ENCODE measurements around the gene IER3.
"Not testable (repeated sequence)": the region's sequence is repeated elsewhere in the genome, so short reads cannot be mapped to it uniquely, and the experiment has no call there.

- not testable (repeated sequence) for TF ChIP-seq POLR2A (IDR thresholded peaks at IDR 0.05; ENCODE audit: low read length); GATA1 (IDR thresholded peaks at IDR 0.05; ENCODE audit: low read depth, low read length)
These were observed 22.4 kb downstream of the IER3 start for GRCh38 chr6:30722025-30722279.

Data from erythroblast (primary cell).